Loucy (cell line): ENCODE results near the gene NCKAP5.

Experiments used
- H2AFZ ChIP-seq: fragments of 200-600 bp; sonication (generic); 2 replicates; pipeline ENCODE4 v1.6.0; 2016; ENCODE audit warnings: antibody characterized with exemption, mild to moderate bottlenecking, low read length, moderate library complexity
- H3F3A ChIP-seq: fragments of 200-600 bp; 2 replicates; pipeline ENCODE4 v1.6.0; 2016; ENCODE audit warnings: antibody characterized with exemption, low read depth, mild to moderate bottlenecking
- H3K27me3 ChIP-seq: fragments of 200-600 bp; sonication (generic); 2 replicates; pipeline ENCODE4 v1.6.1; 2014; ENCODE audit warnings: low read length, mild to moderate bottlenecking; ENCODE audit not compliant: insufficient read depth, poor library complexity, severe bottlenecking
- H3K36me3 ChIP-seq: fragments of 200-600 bp; sonication (generic); 2 replicates; pipeline ENCODE4 v1.6.1; 2016; ENCODE audit warnings: low read length; ENCODE audit not compliant: insufficient read depth
- H3K4me1 ChIP-seq: fragments of 200-600 bp; sonication (generic); 2 replicates; pipeline ENCODE4 v1.5.1; 2014; ENCODE audit warnings: low read length, mild to moderate bottlenecking; ENCODE audit not compliant: insufficient read depth, poor library complexity, severe bottlenecking
- H3K4me2 ChIP-seq: fragments of 200-600 bp; sonication (generic); 2 replicates; pipeline ENCODE4 v1.6.0; 2014; ENCODE audit warnings: antibody characterized with exemption, low read length, low read depth, mild to moderate bottlenecking; ENCODE audit not compliant: poor library complexity, severe bottlenecking
- H3K4me3 ChIP-seq: fragments of 200-600 bp; sonication (generic); 2 replicates; pipeline ENCODE4 v1.5.1; 2014; ENCODE audit warnings: low read length, mild to moderate bottlenecking, mixed read lengths; ENCODE audit not compliant: poor library complexity, severe bottlenecking
- H3K79me2 ChIP-seq: fragments of 200-600 bp; sonication (generic); 2 replicates; pipeline ENCODE4 v1.6.1; 2014; ENCODE audit warnings: low read length; ENCODE audit not compliant: insufficient read depth
- H3K9ac ChIP-seq: fragments of 200-600 bp; sonication (generic); 2 replicates; pipeline ENCODE4 v1.6.0; 2014; ENCODE audit warnings: mild to moderate bottlenecking, low read depth, low read length, moderate library complexity; ENCODE audit not compliant: poor library complexity, severe bottlenecking
- H3K9me2 ChIP-seq: fragments of 200-600 bp; sonication (generic); replicated peaks from 2 replicates; pipeline ENCODE4 v1.6.1; 2016; ENCODE audit warnings: low read depth, low read length, mixed read lengths
- H3K9me3 ChIP-seq: fragments of 200-600 bp; sonication (generic); 2 replicates; pipeline ENCODE4 v1.6.1; 2014; ENCODE audit warnings: mild to moderate bottlenecking, antibody characterized with exemption, low read length, low read depth; ENCODE audit not compliant: insufficient read depth
- H4K20me1 ChIP-seq: fragments of 200-600 bp; sonication (generic); 2 replicates; pipeline ENCODE4 v1.6.0; 2014; ENCODE audit warnings: antibody characterized with exemption, low read length, mild to moderate bottlenecking; ENCODE audit not compliant: insufficient read depth, poor library complexity, severe bottlenecking
- EZH2phosphoT487 ChIP-seq: fragments of 200-600 bp; IDR thresholded peaks from 2 replicates; pipeline ENCODE4 v1.6.1; 2018; ENCODE audit warnings: antibody characterized with exemption, mild to moderate bottlenecking, moderate library complexity, borderline replicate concordance
- TF ChIP-seq, protein P1 (sequence below): fragments of 200-600 bp; sonication (generic); conservative IDR thresholded peaks from 2 replicates; pipeline ENCODE4 v1.5.1; 2014; ENCODE audit warnings: mild to moderate bottlenecking, antibody characterized with exemption, low read length

Gene NCKAP5

GRCh38 chr2:133039531-133039930 lies 528.7 kb downstream of the NCKAP5 start:
- no peaks in the 10 kb centered on the region for H4K20me1 ChIP-seq
- TF ChIP-seq, protein P1, sequence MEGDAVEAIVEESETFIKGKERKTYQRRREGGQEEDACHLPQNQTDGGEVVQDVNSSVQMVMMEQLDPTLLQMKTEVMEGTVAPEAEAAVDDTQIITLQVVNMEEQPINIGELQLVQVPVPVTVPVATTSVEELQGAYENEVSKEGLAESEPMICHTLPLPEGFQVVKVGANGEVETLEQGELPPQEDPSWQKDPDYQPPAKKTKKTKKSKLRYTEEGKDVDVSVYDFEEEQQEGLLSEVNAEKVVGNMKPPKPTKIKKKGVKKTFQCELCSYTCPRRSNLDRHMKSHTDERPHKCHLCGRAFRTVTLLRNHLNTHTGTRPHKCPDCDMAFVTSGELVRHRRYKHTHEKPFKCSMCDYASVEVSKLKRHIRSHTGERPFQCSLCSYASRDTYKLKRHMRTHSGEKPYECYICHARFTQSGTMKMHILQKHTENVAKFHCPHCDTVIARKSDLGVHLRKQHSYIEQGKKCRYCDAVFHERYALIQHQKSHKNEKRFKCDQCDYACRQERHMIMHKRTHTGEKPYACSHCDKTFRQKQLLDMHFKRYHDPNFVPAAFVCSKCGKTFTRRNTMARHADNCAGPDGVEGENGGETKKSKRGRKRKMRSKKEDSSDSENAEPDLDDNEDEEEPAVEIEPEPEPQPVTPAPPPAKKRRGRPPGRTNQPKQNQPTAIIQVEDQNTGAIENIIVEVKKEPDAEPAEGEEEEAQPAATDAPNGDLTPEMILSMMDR, result no peak
- TF ChIP-seq EZH2phosphoT487, result no peak

DNA sequence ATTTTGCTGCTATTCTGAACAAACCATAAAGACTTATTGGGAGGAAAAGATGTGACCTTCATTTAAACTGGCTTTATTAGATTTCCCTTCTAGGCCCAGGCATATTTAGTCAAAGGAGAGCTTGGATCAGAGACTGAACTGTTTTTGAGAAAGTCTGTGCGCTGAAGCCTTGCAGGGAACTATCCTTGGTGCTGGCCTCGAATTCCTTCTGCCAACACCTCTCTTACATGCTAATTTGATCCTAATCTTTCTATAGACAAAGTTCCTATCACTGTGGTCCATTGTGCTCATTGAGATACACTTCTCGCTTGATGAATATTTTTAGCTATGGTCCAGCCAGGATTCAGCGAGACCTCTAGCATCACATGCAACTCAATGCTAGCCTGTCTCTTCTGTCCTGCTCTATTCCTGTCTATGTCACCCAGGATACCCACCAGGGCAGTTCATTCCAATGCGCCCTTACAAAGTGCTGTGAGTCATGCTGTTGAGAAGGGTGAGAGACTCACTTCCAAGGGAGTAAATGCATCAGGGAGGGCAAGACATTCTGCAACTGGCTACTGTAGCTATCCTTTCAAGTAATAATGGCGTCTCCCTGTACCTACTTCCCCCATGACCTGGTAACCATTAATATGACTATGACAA lies 541.6 kb downstream of the NCKAP5 start:
- H3K9ac ChIP-seq, result no peak overlapping the region
- H3K36me3 ChIP-seq, result no peaks in the 10 kb centered on the region
- no peaks in the 10 kb centered on the region for H3K9me3 ChIP-seq
- H3K4me2 ChIP-seq, result no peak overlapping the region
- no peak overlapping the region for H3K4me3 ChIP-seq
- no peak overlapping the region for H2AFZ ChIP-seq
- no peaks in the 10 kb centered on the region for H3K79me2 ChIP-seq
- H3K27me3 ChIP-seq, result no peaks in the 10 kb centered on the region
- no peaks in the 10 kb centered on the region for H3K4me1 ChIP-seq
- H3K9me2 ChIP-seq, result no peaks in the 10 kb centered on the region
- no peaks in the 10 kb centered on the region for H4K20me1 ChIP-seq
- TF ChIP-seq, protein P1, result no peak
- TF ChIP-seq EZH2phosphoT487, result no peak
- H3F3A ChIP-seq, result no peaks in the 10 kb centered on the region

More at GRCh38 chr2:133039531-133039930, 528.7 kb downstream of the NCKAP5 start:
- no peaks in the 10 kb centered on the region for H3K4me1 ChIP-seq
- no peaks in the 10 kb centered on the region for H3K9me2 ChIP-seq
- H3K9ac ChIP-seq, result no peak overlapping the region
- no peaks in the 10 kb centered on the region for H3F3A ChIP-seq
- no peak overlapping the region for H3K4me3 ChIP-seq
- H3K36me3 ChIP-seq, result no peaks in the 10 kb centered on the region
- H3K27me3 ChIP-seq, result no peaks in the 10 kb centered on the region
- H3K4me2 ChIP-seq, result no peak overlapping the region
- H3K79me2 ChIP-seq, result no peaks in the 10 kb centered on the region
- H3K9me3 ChIP-seq, result no peaks in the 10 kb centered on the region
- H2AFZ ChIP-seq, result no peak overlapping the region

- H3K79me2 ChIP-seq, result no peaks in the 10 kb centered on the region
- H3K4me2 ChIP-seq, result no peak overlapping the region
- no peaks in the 10 kb centered on the region for H3K9me2 ChIP-seq
- H3K9ac ChIP-seq, result no peak overlapping the region
- H4K20me1 ChIP-seq, result no peaks in the 10 kb centered on the region
- H3F3A ChIP-seq, result no peaks in the 10 kb centered on the region
- H3K4me3 ChIP-seq, result no peak overlapping the region
- no peaks in the 10 kb centered on the region for H3K4me1 ChIP-seq
- H3K36me3 ChIP-seq, result no peaks in the 10 kb centered on the region
- no peaks in the 10 kb centered on the region for H3K9me3 ChIP-seq
- TF ChIP-seq, protein P1, result no peak
- TF ChIP-seq EZH2phosphoT487, result no peak
- no peak overlapping the region for H2AFZ ChIP-seq
- no peaks in the 10 kb centered on the region for H3K27me3 ChIP-seq
These were observed 543.3 kb downstream of the NCKAP5 start for GRCh38 chr2:133025004-133025403.
